ENCODE results near the gene TAS2R20.
A peak's percentile ranks its signal among the peaks of the same experiment; 100 is the strongest.

The TAS2R20 gene

GRCh38 chr12:10986812-10987211 lies 11.3 kb downstream of the TAS2R20 start, which contains the start of gene TAS2R50:
Gene TAS2R50, minus strand, starts transcription at chr12:10986912. Its CDS starts 52 bp downstream, at chr12:10986860.
- Histone ChIP-seq H3K4me3 (no peak within 1 kb of the TSS), H3K27ac (no peak within 1 kb of the TSS)
- DNase-seq (ENCODE audit: low spot score): no peak
- TF ChIP-seq, protein P1, sequence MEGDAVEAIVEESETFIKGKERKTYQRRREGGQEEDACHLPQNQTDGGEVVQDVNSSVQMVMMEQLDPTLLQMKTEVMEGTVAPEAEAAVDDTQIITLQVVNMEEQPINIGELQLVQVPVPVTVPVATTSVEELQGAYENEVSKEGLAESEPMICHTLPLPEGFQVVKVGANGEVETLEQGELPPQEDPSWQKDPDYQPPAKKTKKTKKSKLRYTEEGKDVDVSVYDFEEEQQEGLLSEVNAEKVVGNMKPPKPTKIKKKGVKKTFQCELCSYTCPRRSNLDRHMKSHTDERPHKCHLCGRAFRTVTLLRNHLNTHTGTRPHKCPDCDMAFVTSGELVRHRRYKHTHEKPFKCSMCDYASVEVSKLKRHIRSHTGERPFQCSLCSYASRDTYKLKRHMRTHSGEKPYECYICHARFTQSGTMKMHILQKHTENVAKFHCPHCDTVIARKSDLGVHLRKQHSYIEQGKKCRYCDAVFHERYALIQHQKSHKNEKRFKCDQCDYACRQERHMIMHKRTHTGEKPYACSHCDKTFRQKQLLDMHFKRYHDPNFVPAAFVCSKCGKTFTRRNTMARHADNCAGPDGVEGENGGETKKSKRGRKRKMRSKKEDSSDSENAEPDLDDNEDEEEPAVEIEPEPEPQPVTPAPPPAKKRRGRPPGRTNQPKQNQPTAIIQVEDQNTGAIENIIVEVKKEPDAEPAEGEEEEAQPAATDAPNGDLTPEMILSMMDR (IDR thresholded peaks at IDR 0.05): no peak

GRCh38 chr12:10982244-10982643 lies 15.9 kb downstream of the TAS2R20 start:
- Histone ChIP-seq H3K27ac (no peak overlapping the region), H3K4me3 (no peak overlapping the region)
- no peak for DNase-seq (ENCODE audit: low spot score)
- TF ChIP-seq, protein P1 (IDR thresholded peaks at IDR 0.05): no peak

DNA sequence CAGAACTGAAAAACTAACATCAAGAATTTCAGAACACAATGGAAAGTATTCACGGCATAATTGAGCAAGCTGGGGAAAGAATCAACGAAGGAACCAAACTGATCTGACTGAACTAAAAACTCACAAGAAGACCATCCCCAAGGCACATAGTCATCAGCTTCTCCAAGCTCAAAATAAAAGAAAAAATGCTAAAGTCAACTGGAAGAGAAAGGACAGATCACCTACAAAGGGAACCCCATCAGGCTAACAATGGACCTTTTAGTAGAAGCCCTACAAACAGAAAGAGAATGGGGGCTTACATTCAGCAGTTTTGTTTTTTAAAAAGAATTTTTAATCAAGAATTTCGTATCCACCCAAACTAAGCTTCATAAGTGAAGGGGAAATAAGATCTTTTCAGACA lies 23.1 kb downstream of the TAS2R20 start:
- TF ChIP-seq, protein P1 (IDR thresholded peaks at IDR 0.05): no peak
- DNase-seq (ENCODE audit: low spot score): no peak
- no peak overlapping the region for H3K4me3 ChIP-seq
- H3K27ac ChIP-seq: no peak overlapping the region

DNA sequence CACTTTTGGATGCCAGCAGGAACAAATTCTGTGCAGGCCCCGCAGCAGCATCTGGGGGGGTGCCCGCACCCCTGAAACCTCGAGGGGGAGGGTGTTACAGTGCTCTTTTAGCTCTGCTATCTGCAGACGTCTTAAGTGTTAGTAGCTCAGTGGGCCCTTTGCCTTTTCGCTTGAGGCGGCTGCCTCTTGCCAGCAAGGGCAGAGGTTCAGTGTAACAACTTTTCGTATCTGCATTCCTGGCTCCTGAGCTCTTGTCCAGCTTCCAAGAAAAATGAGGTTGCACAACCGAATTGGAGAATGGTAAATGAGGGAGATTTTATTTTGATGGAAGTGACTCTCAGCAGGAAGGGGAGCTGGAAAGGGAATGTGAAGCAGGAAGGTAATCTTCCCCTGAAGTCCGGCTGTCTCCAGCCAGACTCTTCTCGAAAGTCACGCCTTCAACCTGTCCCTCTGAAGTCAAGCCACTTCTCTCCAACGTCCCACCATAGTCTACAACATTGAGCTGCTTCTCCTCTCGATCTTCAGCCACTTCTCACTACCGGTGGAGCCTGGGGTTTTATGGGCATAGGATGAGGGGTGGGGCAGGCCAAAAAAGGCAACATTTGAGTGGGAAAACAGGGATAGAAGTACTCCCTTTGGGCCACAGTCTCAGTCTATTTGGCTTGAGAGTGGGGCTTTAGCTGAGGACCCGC lies 29.2 kb downstream of the TAS2R20 start:
- peak; percentile 73 for DNase-seq (ENCODE audit: low spot score)

DNA sequence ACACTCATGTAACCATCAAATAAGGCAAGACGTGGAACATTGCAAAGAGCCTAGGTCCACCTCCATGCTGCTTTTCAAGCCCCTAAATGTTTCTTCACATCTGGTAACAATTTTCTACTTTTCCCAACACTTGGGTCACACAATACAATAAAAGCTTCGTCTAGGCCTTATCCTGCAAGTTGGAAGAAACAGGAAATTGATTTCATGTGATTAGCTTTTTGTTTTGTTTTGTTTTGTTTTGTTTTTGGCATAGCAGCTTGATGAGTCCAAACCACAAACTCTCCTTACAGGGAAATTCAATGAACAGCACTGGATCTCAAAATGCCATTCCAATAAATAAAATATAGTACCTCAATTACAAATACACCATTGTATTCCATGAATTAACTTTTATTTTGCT lies 30.7 kb downstream of the TAS2R20 start:
- no peak overlapping the region for H3K27ac ChIP-seq
- no peak overlapping the region for H3K4me3 ChIP-seq
- DNase-seq (ENCODE audit: low spot score): no peak
- TF ChIP-seq, protein P1 (IDR thresholded peaks at IDR 0.05): no peak

More for the DNA sequence above, 29.2 kb downstream of the TAS2R20 start:
- peak overlapping the region; percentile 26 for H3K4me3 ChIP-seq
- TF ChIP-seq, protein P1 (IDR thresholded peaks at IDR 0.05): no peak
- peak overlapping the region in 1 of 2 donors; percentile 57 for H3K27ac ChIP-seq

DNA sequence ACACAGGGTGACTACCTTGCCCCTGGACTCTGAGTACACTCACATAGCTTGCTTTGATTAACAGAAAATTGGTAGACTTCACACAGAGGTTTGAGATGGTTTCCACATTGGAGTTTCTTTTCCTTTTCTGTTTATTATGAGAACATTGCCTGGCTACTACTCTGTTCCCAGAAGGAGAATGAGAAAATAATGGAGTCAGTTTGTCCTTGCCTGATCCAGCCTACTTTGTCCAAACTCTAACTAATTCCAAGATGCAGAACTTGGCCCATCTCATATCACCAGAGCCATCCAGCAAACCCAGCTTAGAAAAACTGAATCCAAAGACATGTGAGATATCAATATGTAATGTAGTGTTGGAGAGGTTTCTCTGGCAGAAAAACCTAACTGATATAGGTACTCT lies 31.8 kb downstream of the TAS2R20 start:
- TF ChIP-seq, protein P1 (IDR thresholded peaks at IDR 0.05): no peak
- Histone ChIP-seq H3K27ac (no peak overlapping the region), H3K4me3 (no peak overlapping the region)
- no peak for DNase-seq (ENCODE audit: low spot score)

DNA sequence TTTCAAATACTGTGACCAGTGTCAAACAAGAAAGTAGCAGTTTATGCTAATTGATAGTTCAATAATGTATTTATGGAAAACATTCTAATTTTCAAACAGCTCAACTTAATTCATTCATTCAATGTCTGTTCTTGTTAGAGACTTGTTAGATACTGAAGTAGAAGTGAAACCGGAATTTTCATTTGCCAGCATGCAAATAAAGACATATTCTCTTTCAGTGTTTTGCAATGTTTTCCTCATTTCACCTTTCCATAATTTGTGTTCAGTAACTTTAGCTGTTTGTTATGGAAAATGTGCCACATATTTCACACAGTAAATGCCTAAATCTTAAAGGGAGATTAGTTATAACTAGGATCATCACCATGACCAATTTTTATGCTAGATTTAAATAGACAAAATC lies 32.6 kb downstream of the TAS2R20 start:
- H3K27ac ChIP-seq: no peak overlapping the region
- no peak overlapping the region for H3K4me3 ChIP-seq
- no peak for DNase-seq (ENCODE audit: low spot score)
- TF ChIP-seq, protein P1 (IDR thresholded peaks at IDR 0.05): no peak

All from coronary artery (tissue), 2 donors.